ENCODE results near the gene HADH.

HADH gene

DNA sequence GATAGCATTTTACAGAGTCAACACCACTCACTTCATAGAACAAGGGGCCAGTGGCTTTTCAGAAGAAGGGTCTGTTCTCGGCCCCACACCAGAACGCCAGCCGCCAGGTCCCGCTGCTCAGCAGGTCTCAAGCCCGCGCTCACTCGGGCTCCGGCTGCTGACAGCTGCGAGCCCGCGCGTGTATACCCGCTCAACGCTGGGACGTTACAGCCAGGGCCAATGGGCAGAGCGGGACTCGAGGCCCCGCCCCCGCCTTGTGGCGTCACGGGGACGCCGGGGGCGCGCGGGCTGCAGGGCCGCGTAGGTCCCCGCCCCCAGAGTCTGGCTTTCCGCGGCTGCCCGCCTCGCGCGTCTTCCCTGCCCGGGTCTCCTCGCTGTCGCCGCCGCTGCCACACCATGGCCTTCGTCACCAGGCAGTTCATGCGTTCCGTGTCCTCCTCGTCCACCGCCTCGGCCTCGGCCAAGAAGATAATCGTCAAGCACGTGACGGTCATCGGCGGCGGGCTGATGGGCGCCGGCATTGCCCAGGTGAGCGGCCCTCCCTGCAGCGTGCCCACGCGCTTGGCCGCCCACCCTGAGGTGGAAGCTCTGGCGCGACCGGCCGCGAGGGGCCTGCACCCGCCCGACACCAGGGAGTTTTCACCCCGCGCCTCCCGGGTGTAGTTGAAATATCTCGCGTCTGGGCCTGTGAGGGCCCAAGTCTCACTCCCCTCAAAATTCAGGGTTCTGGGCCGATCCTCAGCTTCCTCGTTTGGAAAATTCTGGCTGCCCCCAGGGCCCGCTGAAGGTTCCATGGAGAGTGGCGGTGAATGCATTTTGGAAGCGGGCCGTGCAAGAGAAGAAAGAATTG lies at the start of gene HADH:
HADH (plus strand) TSS at position 353 of the 850 bp plus-strand sequence; CDS start at position 397, 44 bp downstream.
- Histone ChIP-seq H3K27ac (ENCODE audit: low read depth, low read length) (peak within 1 kb of the TSS; percentile 57), H3F3A (ENCODE audit: control insufficient read depth, insufficient read depth) (peaks cover 4% of the 10 kb centered on the region; the same call in 1 of the 2 replicates), H3K27me3 (ENCODE audit: control insufficient read depth, low read length) (no peaks in the 10 kb centered on the region), H3K4me2 (ENCODE audit: low read length) (peak within 1 kb of the TSS; percentile 91), H3K9me3 (ENCODE audit: control insufficient read depth, insufficient read depth, low read length) (no peaks in the 10 kb centered on the region), H4K20me1 (ENCODE audit: control insufficient read depth, insufficient read depth, low read depth, low read length) (peaks cover 24% of the 10 kb centered on the region), H3K4me1 (ENCODE audit: control insufficient read depth, low read length) (peaks cover 52% of the 10 kb centered on the region), H3K79me2 (ENCODE audit: control insufficient read depth, low read length) (peaks cover 57% of the 10 kb centered on the region), H3K4me3 (ENCODE audit: low read length) (peak within 1 kb of the TSS; percentile 98), H3K9me2 (replicated peaks; ENCODE audit: control insufficient read depth, low read length) (no peaks in the 10 kb centered on the region), H3K36me3 (ENCODE audit: control insufficient read depth, low read length) (peaks cover 29% of the 10 kb centered on the region)
- TF ChIP-seq, protein P1, sequence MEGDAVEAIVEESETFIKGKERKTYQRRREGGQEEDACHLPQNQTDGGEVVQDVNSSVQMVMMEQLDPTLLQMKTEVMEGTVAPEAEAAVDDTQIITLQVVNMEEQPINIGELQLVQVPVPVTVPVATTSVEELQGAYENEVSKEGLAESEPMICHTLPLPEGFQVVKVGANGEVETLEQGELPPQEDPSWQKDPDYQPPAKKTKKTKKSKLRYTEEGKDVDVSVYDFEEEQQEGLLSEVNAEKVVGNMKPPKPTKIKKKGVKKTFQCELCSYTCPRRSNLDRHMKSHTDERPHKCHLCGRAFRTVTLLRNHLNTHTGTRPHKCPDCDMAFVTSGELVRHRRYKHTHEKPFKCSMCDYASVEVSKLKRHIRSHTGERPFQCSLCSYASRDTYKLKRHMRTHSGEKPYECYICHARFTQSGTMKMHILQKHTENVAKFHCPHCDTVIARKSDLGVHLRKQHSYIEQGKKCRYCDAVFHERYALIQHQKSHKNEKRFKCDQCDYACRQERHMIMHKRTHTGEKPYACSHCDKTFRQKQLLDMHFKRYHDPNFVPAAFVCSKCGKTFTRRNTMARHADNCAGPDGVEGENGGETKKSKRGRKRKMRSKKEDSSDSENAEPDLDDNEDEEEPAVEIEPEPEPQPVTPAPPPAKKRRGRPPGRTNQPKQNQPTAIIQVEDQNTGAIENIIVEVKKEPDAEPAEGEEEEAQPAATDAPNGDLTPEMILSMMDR (IDR thresholded peaks at IDR 0.05; ENCODE audit: low read depth, low read length, poor library complexity, severe bottlenecking), result no peak
- no peak for TF ChIP-seq EZH2phosphoT487 (IDR thresholded peaks at IDR 0.05; ENCODE audit: borderline replicate concordance, low read length)

DNA sequence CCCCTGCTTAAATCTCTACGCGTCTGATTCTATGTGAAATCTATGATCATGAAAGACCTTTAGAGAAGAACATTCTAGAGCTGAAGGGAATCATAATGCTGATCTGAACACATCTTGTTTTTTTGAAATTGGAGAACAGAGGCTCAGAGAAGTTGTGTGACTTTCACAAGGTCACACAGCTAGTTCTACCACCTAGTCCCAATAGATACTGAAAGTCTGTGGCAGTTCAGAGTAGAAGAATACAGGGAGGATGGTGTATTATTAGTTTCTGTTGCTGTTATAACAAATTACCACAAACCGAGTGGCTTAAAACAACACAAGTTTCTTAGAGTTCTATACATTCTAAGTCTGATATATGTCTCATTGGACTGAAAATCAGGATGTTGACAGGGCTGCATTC lies 43.9 kb upstream of the HADH start:
- TF ChIP-seq EZH2phosphoT487 (IDR thresholded peaks at IDR 0.05; ENCODE audit: borderline replicate concordance, low read length), result no peak
- TF ChIP-seq, protein P1 (IDR thresholded peaks at IDR 0.05; ENCODE audit: low read depth, low read length, poor library complexity, severe bottlenecking), result no peak
- H3K27ac ChIP-seq (ENCODE audit: low read depth, low read length), result no peak overlapping the region
- no peaks in the 10 kb centered on the region for H4K20me1 ChIP-seq (ENCODE audit: control insufficient read depth, insufficient read depth, low read depth, low read length)
- no peak overlapping the region for H3K4me2 ChIP-seq (ENCODE audit: low read length)
- H3F3A ChIP-seq (ENCODE audit: control insufficient read depth, insufficient read depth), result no peaks in the 10 kb centered on the region
- no peaks in the 10 kb centered on the region for H3K9me2 ChIP-seq (replicated peaks; ENCODE audit: control insufficient read depth, low read length)
- no peaks in the 10 kb centered on the region for H3K4me1 ChIP-seq (ENCODE audit: control insufficient read depth, low read length)
- no peak overlapping the region for H3K4me3 ChIP-seq (ENCODE audit: low read length)
- H3K9me3 ChIP-seq (ENCODE audit: control insufficient read depth, insufficient read depth, low read length), result no peaks in the 10 kb centered on the region
- no peaks in the 10 kb centered on the region for H3K79me2 ChIP-seq (ENCODE audit: control insufficient read depth, low read length)
- H3K27me3 ChIP-seq (ENCODE audit: control insufficient read depth, low read length), result no peaks in the 10 kb centered on the region
- H3K36me3 ChIP-seq (ENCODE audit: control insufficient read depth, low read length), result peaks cover 16% of the 10 kb centered on the region

DNA sequence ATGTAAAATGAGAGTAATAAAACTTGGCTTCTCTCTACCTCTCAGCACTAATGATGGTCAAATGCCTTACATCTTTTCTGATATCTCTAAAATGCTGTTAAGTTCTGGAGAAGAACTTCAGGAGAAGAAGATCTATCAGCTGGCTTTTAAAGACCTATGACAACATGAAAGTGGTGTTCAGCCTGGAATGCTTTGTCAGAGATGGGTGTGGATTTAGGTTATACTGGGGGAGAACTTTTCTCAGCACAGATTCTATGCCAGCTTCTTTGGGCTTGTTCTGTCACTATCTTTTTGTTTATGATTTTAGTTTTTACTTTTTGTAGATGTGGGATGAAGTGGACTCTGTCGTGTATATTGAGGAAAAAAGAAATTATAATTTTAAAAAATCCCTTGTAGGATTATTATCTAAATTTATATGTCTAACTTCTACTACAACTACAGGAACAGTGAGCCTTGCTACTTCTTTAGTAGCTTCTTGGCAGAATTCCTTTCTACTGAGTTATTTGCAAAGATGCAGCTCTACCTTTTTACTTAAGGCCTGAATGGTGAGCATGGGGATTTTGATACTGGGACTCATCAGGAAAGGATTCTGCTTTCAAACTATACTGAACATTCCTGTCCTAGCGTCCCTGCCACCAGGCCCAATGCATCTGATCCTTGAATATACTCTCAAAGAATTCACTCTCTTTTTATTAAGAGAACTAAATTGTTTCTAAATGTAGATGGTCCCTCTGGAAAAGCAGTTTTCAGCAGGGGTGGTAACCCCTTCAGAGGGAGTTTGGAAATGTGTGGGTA lies 38.7 kb upstream of the HADH start:
- no peaks in the 10 kb centered on the region for H3K9me3 ChIP-seq (ENCODE audit: control insufficient read depth, insufficient read depth, low read length)
- H3K27me3 ChIP-seq (ENCODE audit: control insufficient read depth, low read length), result no peaks in the 10 kb centered on the region
- no peaks in the 10 kb centered on the region for H3K4me1 ChIP-seq (ENCODE audit: control insufficient read depth, low read length)
- H3K36me3 ChIP-seq (ENCODE audit: control insufficient read depth, low read length), result peaks cover 9% of the 10 kb centered on the region; the same call in 1 of the 2 replicates
- H3K4me2 ChIP-seq (ENCODE audit: low read length), result no peak overlapping the region
- H3K27ac ChIP-seq (ENCODE audit: low read depth, low read length), result no peak overlapping the region
- no peaks in the 10 kb centered on the region for H3K79me2 ChIP-seq (ENCODE audit: control insufficient read depth, low read length)
- TF ChIP-seq, protein P1 (IDR thresholded peaks at IDR 0.05; ENCODE audit: low read depth, low read length, poor library complexity, severe bottlenecking), result no peak
- no peak for TF ChIP-seq EZH2phosphoT487 (IDR thresholded peaks at IDR 0.05; ENCODE audit: borderline replicate concordance, low read length)
- no peak overlapping the region for H3K4me3 ChIP-seq (ENCODE audit: low read length)
- H4K20me1 ChIP-seq (ENCODE audit: control insufficient read depth, insufficient read depth, low read depth, low read length), result no peaks in the 10 kb centered on the region
- no peaks in the 10 kb centered on the region for H3F3A ChIP-seq (ENCODE audit: control insufficient read depth, insufficient read depth)
- no peaks in the 10 kb centered on the region for H3K9me2 ChIP-seq (replicated peaks; ENCODE audit: control insufficient read depth, low read length)

Data from DOHH2 (cell line).